Activated naive CD8-positive, alpha-beta T cell treated with anti-CD3 and anti-CD28 coated beads, Interleukin-2, amount 10 ng/mL, durations not matched to agents 7 days and 5 days (primary cell): Measurements from ENCODE around the gene KDM6A. TPM values are rescaled to one million over a fixed set of nuclear protein-coding genes. Genes with fewer than 3 reads are reported as not detected.

Experiments used
- ATAC-seq: fragments of 150-1000 bp; cut with Tn5 transposase; one replicate; pipeline ENCODE4 v1.10.0; 2021; ENCODE audit warnings: low read depth, moderate library complexity
- POLR2A ChIA-PET: fragments of 350-600 bp; sonication (Branson Sonifier 250); formaldehyde crosslinking; loops from one replicate; lab custom pipeline; 2021; ENCODE audit warnings: antibody characterized with exemption; lab: Charles Lee
- DNase-seq: peaks from one replicate; pipeline ENCODE4 v3.0.0; 2021
- H3K27ac Mint-ChIP-seq: one replicate; pipeline ENCODE4 v1.8.0; 2022; ENCODE audit warnings: mild to moderate bottlenecking, mixed read lengths
- H3K27me3 Mint-ChIP-seq: one replicate; pipeline ENCODE4 v1.8.0; 2022; ENCODE audit warnings: mild to moderate bottlenecking, moderate library complexity, mixed read lengths
- H3K36me3 Mint-ChIP-seq: one replicate; pipeline ENCODE4 v1.8.0; 2021; ENCODE audit warnings: mild to moderate bottlenecking, mixed read lengths
- H3K4me1 Mint-ChIP-seq: one replicate; pipeline ENCODE4 v1.8.0; 2021; ENCODE audit warnings: mixed read lengths
- H3K4me3 Mint-ChIP-seq: one replicate; pipeline ENCODE4 v1.8.0; 2022; ENCODE audit warnings: mild to moderate bottlenecking, moderate library complexity, mixed read lengths
- H3K9me3 Mint-ChIP-seq: one replicate; pipeline ENCODE4 v1.8.0; 2021; ENCODE audit warnings: mixed read lengths
- total RNA-seq, 2 experiments: library from RNA; stranded (reverse); gene quantifications; one replicate each; pipeline ENCODE4 v1.2.3, GENCODE V29; 2021

The KDM6A gene
- total RNA-seq, 2 experiments from 2014 or later = 31.3 to 37.5 TPM

GRCh38 chrX:45145492-45146215 is 272.7 kb downstream of the KDM6A start:
- ATAC-seq (no peak), DNase-seq (no peak)
- Mint-ChIP-seq H3K36me3 (no peaks in the 10 kb centered on the region), H3K4me1 (no peaks in the 10 kb centered on the region), H3K27ac (no peak overlapping the region), H3K9me3 (no peaks in the 10 kb centered on the region), H3K27me3 (no peaks in the 10 kb centered on the region), H3K4me3 (no peak overlapping the region)
- POLR2A ChIA-PET = no interaction called here

- no peaks in the 10 kb centered on the region for H3K36me3 Mint-ChIP-seq
- H3K4me3 Mint-ChIP-seq = no peak overlapping the region
- ATAC-seq (no peak), DNase-seq (no peak)
- no peak overlapping the region for H3K27ac Mint-ChIP-seq
- H3K9me3 Mint-ChIP-seq = no peaks in the 10 kb centered on the region
- H3K4me1 Mint-ChIP-seq = no peaks in the 10 kb centered on the region
- no peaks in the 10 kb centered on the region for H3K27me3 Mint-ChIP-seq
- POLR2A ChIA-PET = no interaction called here
Measured at GRCh38 chrX:45150821-45151220, 277.8 kb downstream of the KDM6A start.

GRCh38 chrX:45154033-45154360 is 281.0 kb downstream of the KDM6A start:
- Mint-ChIP-seq H3K4me3 (no peak overlapping the region), H3K4me1 (no peaks in the 10 kb centered on the region), H3K9me3 (no peaks in the 10 kb centered on the region), H3K36me3 (no peaks in the 10 kb centered on the region), H3K27ac (no peak overlapping the region), H3K27me3 (no peaks in the 10 kb centered on the region)
- POLR2A ChIA-PET = no interaction called here
- no peak for ATAC-seq
- no peak for DNase-seq

GRCh38 chrX:45154462-45154861 is 281.5 kb downstream of the KDM6A start:
- no peaks in the 10 kb centered on the region for H3K4me1 Mint-ChIP-seq
- no peaks in the 10 kb centered on the region for H3K9me3 Mint-ChIP-seq
- no peak overlapping the region for H3K27ac Mint-ChIP-seq

GRCh38 chrX:45157647-45158046 is 284.7 kb downstream of the KDM6A start:
- no peak overlapping the region for H3K27ac Mint-ChIP-seq
- POLR2A ChIA-PET = no interaction called here
- H3K27me3 Mint-ChIP-seq = no peaks in the 10 kb centered on the region
- no peak for ATAC-seq
- no peaks in the 10 kb centered on the region for H3K36me3 Mint-ChIP-seq
- H3K9me3 Mint-ChIP-seq = peaks cover 3% of the 10 kb centered on the region
- H3K4me1 Mint-ChIP-seq = no peaks in the 10 kb centered on the region
- H3K4me3 Mint-ChIP-seq = no peak overlapping the region
- DNase-seq = no peak

More at GRCh38 chrX:45154462-45154861, 281.5 kb downstream of the KDM6A start:
- Mint-ChIP-seq H3K4me3 (no peak overlapping the region), H3K27me3 (no peaks in the 10 kb centered on the region), H3K36me3 (no peaks in the 10 kb centered on the region)
- no peak for DNase-seq
- POLR2A ChIA-PET = no interaction called here
- no peak for ATAC-seq

Other genes with a start within 250 kb of the KDM6A start
- gene DUSP21, start 29.2 kb upstream of the KDM6A start, total RNA-seq = not detected